ENCODE measurements around the gene RPGR.

The RPGR gene, protein sequence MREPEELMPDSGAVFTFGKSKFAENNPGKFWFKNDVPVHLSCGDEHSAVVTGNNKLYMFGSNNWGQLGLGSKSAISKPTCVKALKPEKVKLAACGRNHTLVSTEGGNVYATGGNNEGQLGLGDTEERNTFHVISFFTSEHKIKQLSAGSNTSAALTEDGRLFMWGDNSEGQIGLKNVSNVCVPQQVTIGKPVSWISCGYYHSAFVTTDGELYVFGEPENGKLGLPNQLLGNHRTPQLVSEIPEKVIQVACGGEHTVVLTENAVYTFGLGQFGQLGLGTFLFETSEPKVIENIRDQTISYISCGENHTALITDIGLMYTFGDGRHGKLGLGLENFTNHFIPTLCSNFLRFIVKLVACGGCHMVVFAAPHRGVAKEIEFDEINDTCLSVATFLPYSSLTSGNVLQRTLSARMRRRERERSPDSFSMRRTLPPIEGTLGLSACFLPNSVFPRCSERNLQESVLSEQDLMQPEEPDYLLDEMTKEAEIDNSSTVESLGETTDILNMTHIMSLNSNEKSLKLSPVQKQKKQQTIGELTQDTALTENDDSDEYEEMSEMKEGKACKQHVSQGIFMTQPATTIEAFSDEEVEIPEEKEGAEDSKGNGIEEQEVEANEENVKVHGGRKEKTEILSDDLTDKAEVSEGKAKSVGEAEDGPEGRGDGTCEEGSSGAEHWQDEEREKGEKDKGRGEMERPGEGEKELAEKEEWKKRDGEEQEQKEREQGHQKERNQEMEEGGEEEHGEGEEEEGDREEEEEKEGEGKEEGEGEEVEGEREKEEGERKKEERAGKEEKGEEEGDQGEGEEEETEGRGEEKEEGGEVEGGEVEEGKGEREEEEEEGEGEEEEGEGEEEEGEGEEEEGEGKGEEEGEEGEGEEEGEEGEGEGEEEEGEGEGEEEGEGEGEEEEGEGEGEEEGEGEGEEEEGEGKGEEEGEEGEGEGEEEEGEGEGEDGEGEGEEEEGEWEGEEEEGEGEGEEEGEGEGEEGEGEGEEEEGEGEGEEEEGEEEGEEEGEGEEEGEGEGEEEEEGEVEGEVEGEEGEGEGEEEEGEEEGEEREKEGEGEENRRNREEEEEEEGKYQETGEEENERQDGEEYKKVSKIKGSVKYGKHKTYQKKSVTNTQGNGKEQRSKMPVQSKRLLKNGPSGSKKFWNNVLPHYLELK

DNA sequence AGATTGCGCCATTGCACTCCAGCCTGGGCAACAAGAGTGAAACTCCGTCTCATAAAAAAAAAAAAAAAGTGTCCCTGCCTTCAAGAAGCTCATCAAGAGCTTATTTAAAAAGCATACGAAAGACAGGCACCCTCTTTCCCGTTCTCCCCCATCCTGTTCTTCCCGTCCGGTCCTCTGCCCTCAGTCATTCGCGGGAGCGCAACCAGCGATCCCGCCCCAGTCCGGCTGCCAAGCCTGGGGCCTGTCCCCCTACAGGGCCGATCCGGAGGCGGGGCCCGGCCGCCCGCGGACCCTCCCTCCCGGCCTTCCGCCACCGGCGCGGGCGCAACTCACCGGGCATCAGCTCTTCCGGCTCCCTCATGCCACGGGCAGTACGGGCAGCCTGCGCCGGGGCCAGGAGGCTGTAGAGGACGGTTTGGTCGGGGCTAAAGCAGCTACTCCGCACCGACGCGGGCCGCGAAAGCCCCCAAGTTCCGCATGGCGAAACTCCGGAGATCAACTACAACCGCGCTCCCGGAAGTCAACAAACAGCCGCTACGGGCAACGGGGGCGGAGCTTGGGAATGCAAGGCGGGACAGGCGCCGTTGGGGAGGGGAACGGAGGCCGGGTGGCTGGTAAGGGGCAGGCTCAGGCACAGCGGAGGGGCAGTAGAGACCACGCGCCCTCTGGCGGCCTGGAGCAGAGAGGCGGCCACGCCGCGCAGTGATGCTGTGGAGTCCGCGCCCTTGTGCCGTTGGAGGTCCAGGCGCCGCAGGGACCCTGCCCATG lies at the start of gene RPGR:
Gene RPGR, minus strand, starts transcription at position 503 of the 768 bp plus-strand sequence. Its CDS starts 142 bp downstream, at position 361.
- peak; percentile 73 to 85 for DNase-seq

DNA sequence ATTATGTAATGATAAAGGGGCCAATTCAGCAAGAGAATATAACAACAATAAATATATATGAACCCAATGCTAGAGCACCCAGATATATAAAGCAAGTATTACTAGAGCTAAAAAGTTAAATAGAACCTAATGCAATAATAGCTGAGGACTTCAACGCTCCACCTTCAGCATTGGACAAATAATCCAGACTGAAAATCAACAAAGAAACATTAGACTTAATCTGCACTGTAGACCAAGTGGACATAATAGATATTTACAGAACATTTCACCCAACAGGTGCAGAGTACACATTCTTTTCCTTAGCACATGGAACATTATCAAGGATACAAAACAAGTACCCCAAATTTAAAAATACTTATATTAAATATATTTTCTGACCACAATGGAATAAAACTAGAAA lies 49.4 kb upstream of the RPGR start:
- DNase-seq: no peak

DNA sequence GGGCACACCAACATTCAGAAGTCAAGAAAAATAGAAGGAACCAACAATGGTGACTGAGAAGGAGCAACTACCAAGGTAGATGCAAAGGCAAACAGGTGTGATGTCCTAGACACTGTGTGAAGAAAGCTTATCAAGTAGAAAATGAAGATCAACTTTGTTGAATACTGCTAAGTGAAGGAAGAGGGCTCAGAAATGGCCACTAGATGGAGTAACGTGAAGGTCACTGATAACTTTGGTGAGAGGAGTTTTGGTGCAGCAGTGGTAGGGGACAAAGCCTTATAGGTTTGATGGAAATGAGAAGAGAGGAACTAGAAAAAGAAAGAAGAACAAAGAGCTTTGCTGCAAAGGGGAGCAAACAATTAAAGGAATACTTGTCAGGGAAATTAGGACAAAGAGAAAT lies 48.6 kb upstream of the RPGR start:
- DNase-seq: no peak

DNA sequence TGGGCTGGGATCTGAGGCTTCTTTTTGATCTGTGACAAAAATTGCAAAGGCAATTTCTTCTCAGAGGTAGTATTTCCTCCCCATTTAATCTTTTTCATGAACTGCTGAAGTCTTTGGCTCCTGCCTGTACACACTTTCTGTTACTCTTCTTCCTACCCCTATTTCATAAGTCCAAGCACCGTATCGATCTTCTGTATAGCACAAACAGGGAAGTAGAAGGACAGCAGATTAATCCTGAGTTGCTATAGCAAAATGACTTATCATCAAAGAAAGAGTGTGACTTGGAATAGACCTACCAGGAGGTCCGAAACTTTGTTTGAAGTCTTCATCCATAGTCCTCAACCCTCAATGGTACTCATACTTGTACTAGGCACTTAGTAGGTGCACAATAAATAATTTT lies 47.1 kb upstream of the RPGR start:
- DNase-seq: no peak

DNA sequence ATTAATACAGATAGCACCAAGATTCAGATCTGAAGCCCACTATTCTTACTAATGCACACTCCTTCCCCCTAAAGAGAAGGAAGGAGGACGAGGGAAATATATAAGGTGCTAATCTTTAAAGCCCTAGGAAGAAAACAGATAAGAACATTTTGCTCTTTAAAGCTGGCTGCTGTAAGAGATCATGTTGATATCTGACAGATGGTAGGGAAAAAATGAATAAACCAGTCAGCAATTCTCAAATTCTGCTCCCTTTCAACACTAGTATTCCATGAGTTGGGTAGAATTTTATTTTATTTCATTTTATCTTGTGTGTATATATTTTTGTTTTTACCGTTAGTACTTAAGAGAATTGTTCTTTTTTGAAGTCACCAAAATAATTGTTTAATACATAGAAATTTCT lies 44.3 kb upstream of the RPGR start:
- DNase-seq: no peak

DNA sequence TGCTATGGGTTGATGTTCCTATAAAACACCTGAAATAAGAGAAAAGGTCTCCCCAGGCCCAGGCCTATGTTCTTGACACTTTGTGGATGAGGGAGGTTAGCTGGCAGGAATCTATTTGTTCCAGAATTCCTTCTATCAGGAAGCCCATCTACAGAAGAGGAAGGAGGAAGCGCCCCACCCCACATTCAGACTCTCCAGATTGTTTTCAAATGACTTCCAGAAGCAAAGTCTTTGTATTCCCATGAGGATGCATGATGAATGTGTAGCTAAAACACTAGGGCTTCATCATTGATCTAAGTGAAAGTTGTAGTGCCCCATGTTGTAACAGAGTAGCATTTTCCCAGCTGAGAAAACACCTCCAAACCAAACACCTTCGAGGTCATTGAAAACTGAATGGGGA lies 41.5 kb upstream of the RPGR start:
- DNase-seq: no peak

DNA sequence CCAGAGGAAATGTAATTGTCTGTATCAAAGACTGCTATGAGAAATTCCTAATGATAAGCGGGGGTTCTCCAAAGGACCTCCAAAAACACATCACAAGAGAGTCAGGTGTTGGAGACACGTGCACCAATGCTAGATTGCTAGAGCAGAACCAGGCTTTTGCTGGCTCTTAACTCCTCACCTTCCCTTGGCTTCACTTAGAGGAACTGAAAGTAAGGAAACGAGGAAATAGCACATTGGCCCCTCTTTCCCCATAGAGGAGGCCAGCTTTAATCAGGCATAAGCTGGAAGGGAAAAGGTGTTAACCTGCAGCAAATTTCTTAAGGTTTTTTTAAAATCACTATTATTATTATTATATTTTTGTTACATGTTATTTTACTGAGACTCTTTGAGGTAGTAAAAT lies 38.6 kb upstream of the RPGR start:
- DNase-seq: no peak

DNA sequence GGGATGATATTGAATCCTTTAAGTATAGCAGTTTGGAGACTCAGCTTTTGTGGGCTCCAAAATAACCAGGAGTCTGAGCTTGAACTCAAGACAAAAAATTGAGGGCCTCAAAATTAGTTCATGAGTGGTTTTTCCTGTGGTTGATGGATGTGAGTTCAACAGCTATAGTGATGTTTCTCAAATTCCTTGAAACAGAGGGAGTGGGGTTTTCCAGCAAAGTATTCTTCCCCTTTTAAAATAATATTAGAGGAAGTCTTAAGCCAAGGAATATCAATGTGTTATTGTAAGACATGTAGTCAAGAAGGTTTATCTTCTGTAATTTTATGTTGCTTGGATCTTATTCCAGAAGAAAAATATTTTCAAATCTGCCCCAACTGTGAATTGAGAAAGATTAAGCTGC lies 35.7 kb upstream of the RPGR start:
- DNase-seq: no peak

DNA sequence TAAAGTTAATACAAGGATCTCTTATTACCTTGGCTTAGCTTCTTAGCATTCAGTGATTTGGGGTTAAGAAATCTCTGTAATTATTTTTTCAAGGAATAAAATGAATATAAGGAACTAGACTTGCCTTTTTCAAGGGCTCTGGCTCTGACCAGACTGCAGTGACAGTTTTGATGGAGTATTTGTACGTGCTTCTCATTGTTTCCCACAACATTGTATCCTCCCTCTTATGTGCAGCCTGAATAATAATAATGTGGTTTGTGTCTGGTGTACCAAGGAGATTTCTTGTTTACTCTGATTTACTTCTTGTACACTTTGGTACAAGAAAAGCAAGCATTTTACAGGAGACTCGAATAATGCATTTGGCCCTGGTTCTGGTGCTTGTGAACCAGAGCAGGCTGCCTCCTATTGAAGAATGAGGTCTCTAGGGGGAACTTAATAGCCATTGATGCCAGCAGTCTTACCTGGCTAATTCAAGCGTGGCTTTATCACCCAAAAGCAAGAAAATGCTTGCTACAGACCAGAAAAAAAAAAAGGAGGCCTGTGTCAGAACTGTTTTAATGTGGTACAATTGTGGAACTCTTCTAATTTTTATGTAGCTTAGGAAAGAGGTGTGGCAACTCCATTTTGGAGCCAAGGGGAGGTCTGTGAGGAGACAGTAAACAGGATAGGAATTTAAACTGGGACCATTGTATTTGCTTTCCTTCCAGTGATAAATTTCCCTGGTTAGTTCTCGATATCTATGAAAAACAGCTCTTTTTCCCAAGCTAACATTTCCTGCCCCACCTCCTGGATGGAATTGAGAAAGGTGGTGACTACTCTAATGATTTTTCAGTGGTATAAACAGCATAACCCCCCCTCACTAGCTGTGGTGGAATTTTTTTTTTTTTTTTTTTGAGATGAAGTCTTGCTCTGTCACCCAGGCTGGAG lies 30.7 kb upstream of the RPGR start:
- no peak for DNase-seq

DNA sequence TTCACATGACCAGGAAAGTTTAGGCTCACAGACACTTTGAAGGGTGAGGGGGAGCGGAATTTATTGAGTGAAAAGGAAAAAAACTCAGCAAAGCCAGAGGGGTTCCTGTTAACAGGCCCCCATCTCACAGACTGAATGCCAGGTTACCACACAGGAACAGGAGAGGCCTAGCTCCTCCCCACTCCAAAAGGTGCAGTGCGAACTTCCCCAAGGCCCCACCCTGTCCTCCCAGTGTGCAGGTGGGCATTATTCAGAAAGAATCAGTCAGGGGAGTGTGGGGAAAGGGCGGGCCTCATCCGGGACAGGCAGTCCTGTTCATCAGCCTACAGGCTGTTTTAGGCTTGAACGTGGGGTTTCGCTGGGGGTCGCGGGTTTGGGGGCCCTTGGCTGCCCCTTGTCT lies 29.1 kb upstream of the RPGR start:
- DNase-seq: no peak

DNA sequence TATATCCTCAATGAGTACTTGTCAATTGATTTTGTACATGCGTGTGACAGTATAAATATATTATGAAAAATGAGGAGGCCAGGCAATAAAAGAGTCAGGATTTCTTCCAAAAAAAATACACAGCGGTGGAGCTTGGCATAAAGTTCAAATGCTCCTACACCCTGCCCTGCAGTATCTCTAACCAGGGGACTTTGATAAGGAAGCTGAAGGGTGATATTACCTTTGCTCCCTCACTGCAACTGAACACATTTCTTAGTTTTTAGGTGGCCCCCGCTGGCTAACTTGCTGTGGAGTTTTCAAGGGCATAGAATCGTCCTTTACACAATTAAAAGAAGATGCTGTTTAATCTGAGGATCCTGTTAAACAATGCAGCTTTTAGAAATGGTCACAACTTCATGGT lies 25.1 kb upstream of the RPGR start, which contains the start of gene OTC:
Gene OTC, plus strand, starts transcription at position 243 of the 400 bp plus-strand sequence. Its CDS starts 93 bp downstream, at position 336.
- no peak for DNase-seq

DNA sequence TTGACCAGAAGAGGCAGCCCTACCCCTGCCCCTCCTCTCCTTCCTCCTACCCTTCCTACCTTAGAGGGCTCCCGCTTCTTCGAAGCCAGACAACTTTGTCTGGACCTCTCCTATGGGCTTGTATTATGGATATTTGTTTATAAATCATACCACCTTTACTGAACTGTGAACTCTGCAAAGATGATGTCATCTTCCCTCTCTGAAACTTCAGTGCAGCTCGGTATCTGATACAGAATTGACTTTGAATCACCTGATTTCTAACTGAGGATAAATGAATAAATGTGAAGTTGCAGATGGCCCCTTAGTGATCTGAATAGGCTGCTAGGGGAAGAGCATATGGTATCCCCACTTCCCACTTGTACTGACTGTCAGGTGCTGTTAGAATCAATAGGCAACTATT lies 24.0 kb upstream of the RPGR start:
- DNase-seq: no peak

DNA sequence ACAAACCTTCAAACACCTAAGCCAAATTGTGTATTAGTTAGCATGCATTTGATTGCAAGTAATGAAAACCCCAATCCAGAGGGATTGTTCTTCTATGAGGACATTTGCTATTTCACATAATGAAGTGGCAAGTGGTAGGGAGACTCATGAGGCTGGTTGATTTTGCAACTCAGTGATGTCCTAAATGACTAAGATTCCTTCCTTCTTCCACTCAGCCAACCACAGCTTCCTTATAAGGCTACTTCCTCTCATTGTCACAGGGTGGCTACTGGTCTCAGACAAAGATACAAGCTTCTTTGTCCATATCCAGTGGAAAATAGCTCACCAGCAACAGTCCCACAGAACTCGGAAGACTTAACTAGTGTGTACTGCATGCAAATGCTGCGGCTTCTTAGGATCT lies 19.8 kb upstream of the RPGR start:
- DNase-seq: peak in 1 of 2 donors; percentile 7

DNA sequence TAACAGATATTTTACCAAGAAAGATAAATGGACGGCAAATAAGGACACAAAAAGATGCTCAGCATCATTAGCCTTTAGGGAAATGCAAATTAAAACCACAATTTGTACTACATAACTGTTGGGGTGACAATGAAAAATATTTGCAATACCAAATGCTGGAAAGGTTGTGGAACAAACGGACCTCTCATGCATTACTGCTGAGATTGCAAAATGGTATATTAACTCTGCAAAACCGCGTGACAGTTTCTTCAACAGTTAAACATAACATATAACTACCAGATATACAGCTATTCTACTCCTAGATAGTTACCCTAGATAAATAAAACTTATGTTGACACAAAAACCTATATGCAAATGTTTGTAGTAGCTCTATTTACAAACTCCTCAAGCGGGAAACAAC lies 18.8 kb upstream of the RPGR start:
- DNase-seq: no peak

DNA sequence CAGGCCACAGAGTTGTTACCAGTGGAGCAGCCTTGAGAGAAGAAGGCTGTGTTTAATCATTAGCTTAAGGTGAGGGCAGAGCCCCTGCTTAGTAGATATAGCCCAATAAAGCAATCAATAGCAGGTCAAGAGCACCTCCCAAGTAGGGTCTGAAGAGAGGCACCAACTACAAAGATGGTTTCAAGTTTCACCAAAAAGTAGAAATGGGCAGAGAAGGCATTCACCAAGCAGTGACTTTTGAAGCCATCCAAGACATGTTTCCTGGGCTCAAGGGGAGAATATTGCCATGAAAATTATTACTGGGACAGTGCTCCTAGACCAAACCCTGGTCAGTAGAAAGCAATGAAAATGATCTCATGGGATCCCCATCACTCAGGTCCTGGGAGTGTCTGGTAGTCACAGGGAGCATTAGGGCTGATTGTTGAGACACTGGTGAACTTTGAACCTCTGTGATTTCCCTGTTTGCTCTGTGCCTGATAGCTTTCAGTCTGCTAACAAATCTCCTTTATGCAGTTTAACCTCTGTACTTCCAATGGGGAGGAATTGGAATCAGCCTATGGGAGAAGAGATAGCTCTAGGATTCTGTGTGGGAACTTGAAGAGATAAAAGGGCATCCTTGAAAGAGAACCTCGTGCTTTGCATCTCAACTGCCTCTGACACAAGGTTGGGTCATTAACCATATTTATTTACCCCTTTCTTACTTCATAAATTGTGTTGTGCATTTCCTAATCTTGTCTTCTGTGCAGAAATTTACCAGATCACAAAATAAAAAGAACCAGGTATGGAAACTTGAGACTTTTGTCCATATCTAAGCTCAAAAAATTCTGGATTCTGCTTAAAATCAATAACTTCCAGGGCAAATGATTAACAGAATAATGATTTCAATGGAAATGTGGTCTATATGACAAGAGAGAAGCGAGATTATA lies 15.8 kb upstream of the RPGR start:
- DNase-seq: no peak

DNA sequence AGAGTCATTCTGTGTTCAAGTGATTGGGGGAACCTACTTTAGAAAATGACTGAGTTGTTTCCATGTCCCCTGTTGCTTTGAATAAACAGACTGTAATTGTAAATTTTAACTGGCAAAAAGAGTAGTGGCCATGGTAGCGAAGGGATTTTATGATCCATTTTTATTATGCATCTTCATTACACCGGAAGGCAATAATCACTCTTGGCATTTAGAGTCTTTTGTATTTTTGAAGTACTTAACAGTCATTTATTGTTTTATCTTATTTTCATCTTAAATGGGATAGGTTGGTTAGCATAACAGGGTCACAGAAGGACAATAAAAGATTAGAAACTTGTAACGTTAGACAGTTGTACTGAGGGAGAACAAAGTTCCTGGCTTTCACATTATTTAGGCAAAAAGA lies 14.1 kb upstream of the RPGR start:
- DNase-seq: no peak

DNA sequence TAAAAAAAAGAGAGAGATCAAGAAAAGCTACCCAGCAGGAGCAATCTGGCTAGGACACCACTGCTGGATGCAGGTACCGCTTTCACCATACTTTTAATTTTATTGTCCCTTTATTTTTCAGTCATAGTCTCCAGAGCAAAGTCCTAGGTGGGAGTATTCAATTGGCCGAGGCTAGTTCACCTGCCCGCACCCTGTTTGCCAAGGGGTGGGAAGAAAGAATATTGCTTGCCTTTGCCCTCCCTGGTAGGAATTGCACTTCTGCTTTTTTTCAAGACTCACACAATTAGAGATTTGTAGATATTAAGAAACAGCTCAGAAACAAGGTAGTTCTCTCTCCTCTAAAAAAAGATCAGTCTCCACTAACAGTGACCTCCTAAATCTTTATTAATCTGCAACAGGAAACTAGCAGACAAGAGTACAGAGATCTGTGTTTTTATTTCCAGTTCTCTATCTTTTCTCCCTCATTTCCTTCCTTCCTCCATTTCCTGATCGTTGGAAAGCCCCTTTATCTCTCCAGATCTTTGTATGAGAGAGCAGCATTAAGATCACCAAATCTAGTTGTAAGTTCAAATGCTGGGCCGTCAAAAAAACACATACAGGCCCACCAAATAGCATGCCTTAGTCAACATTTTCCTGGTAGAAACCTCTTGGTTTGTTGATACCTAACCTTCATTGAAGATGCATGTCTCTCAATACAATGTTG lies 9.4 kb upstream of the RPGR start:
- no peak for DNase-seq

DNA sequence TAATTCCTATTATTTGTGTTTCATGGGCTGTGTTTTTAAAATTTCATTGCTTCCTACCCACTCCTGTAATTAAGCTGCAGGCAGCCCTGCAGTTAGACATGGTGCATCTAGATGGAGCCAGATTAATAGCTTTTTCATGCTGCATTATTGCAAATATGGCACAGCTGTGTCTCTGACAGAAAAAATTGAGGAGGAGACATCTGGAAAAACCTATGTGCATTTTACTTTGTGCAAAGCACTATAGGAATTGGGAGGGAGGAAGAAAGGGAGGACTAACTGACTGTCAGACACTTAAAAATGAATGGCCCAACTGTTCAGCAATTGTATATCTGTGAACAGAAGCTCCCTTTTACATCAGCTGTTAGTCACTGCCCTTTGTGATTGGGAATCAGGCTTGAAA lies 8.1 kb upstream of the RPGR start:
- DNase-seq: peak in 1 of 2 donors; percentile 9

DNA sequence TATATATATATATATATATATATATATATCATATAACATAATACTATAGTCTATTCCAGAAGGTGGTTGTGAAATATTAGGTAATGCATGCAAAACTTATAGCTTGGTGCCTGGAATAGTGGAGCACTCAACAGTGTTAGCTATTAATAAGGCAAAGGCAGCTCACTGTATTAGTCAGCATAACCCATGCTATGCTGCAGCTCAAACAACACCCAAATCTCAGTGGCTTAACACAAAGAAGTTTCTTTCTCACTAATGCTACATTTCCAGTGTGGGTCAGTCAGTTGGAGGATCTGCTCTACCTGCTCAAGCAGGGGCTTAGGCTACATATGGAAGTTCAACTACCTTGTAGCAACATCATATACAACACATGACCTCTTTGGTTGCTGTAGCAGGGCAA lies 5.2 kb upstream of the RPGR start:
- DNase-seq: no peak

DNA sequence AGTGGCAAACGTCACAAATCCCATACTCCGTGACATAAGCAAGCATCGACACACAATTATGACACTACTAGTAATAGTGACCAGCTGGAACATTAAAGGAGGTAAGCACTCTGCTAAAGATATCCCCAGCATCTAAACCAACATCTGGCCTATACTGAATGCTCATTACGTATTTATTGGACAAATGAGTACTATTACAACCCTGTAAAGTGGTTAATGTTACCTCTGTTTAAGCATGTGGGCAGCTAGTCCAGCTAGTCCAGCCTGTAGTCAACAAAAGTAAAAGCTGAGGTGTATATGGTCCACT lies 419 bp upstream of the RPGR start:
- DNase-seq: no peak

Data from hippocampal formation (tissue), 2 donors.